Trophoblast cell (in vitro differentiated cells and primary cell): Measurements from ENCODE around the gene CNNM2.
A peak's percentile ranks its signal among the peaks of the same experiment; 100 is the strongest.
"Not testable (repeated sequence)": the region's sequence is repeated elsewhere in the genome, so short reads cannot be mapped to it uniquely, and the experiment has no call there.

Experiments used
- DNase-seq, 2 donors: peaks; one replicate each; pipeline ENCODE4 v3.0.0-alpha.2; 2016
- H2AFZ ChIP-seq: 2 replicates; pipeline ENCODE4 v1.6.1; 2013; ENCODE audit warnings: low read length, moderate library complexity, mild to moderate bottlenecking; ENCODE audit not compliant: insufficient read depth, poor library complexity
- H2AK5ac ChIP-seq: 2 replicates; pipeline ENCODE4 v1.6.1; 2013; ENCODE audit warnings: mild to moderate bottlenecking, low read length
- H2BK120ac ChIP-seq: 2 replicates; pipeline ENCODE4 v1.6.1; 2013; ENCODE audit warnings: low read length, mild to moderate bottlenecking, moderate library complexity; ENCODE audit not compliant: insufficient read depth, poor library complexity
- H2BK12ac ChIP-seq: 2 replicates; pipeline ENCODE4 v1.6.1; 2013; ENCODE audit warnings: mild to moderate bottlenecking, low read length, moderate library complexity
- H2BK5ac ChIP-seq: 2 replicates; pipeline ENCODE4 v1.6.1; 2013; ENCODE audit warnings: low read length, low read depth, moderate library complexity, mild to moderate bottlenecking; ENCODE audit not compliant: poor library complexity
- H3K14ac ChIP-seq: 2 replicates; pipeline ENCODE4 v1.6.1; 2013; ENCODE audit warnings: mild to moderate bottlenecking, low read length
- H3K18ac ChIP-seq: 2 replicates; pipeline ENCODE4 v1.6.1; 2013; ENCODE audit warnings: mild to moderate bottlenecking, low read length
- H3K23ac ChIP-seq: 2 replicates; pipeline ENCODE4 v1.6.1; 2013; ENCODE audit warnings: low read length
- H3K27ac ChIP-seq: 2 replicates; pipeline ENCODE4 v1.5.1; 2013; ENCODE audit warnings: low read depth, mild to moderate bottlenecking, inconsistent platforms, low read length, moderate library complexity
- H3K27me3 ChIP-seq: 2 replicates; pipeline ENCODE4 v1.6.1; 2013; ENCODE audit warnings: inconsistent platforms, mild to moderate bottlenecking, low read length, moderate library complexity; ENCODE audit not compliant: insufficient read depth
- H3K36me3 ChIP-seq, 2 experiments: 1 replicate in 1 of 2; 2 replicates in 1 of 2; pipeline ENCODE4 v1.6.1; 2013; ENCODE audit warnings: low read length in 2 of 2, mild to moderate bottlenecking in 2 of 2, moderate library complexity in 1 of 2; ENCODE audit not compliant: insufficient read depth in 2 of 2, control insufficient read depth in 1 of 2
- H3K4ac ChIP-seq: 2 replicates; pipeline ENCODE4 v1.6.1; 2013; ENCODE audit warnings: low read depth, mild to moderate bottlenecking, low read length, moderate library complexity
- H3K4me1 ChIP-seq, 2 experiments: 1 replicate in 1 of 2; 2 replicates in 1 of 2; pipeline ENCODE4 v1.6.1; 2013; ENCODE audit warnings: low read length in 2 of 2, mild to moderate bottlenecking in 2 of 2, moderate library complexity in 1 of 2; ENCODE audit not compliant: insufficient read depth in 2 of 2, control insufficient read depth in 1 of 2
- H3K4me2 ChIP-seq: 2 replicates; pipeline ENCODE4 v1.6.1; 2013; ENCODE audit warnings: inconsistent platforms, mild to moderate bottlenecking, low read length, moderate library complexity
- H3K4me3 ChIP-seq: 2 replicates; pipeline ENCODE4 v1.5.1; 2013; ENCODE audit warnings: mild to moderate bottlenecking, low read depth, low read length, inconsistent platforms
- H3K79me1 ChIP-seq: one replicate; pipeline ENCODE4 v1.6.1; 2013; ENCODE audit warnings: low read length
- H3K79me2 ChIP-seq: 2 replicates; pipeline ENCODE4 v1.6.1; 2013; ENCODE audit warnings: low read length, mild to moderate bottlenecking; ENCODE audit not compliant: control insufficient read depth, insufficient read depth, poor library complexity
- H3K9ac ChIP-seq: 2 replicates; pipeline ENCODE4 v1.6.1; 2013; ENCODE audit warnings: mild to moderate bottlenecking, low read length
- H3K9me3 ChIP-seq: 2 replicates; pipeline ENCODE4 v1.6.1; 2013; ENCODE audit warnings: low read depth, mild to moderate bottlenecking, control low read depth, inconsistent platforms, low read length; ENCODE audit not compliant: insufficient read depth
- H4K12ac ChIP-seq: 2 replicates; pipeline ENCODE4 v1.6.1; 2013; ENCODE audit warnings: low read depth, mild to moderate bottlenecking, low read length, moderate library complexity
- H4K8ac ChIP-seq: 2 replicates; pipeline ENCODE4 v1.6.1; 2013; ENCODE audit warnings: low read depth, mild to moderate bottlenecking, low read length, moderate library complexity
- H4K91ac ChIP-seq: one replicate; pipeline ENCODE4 v1.6.1; 2013; ENCODE audit warnings: low read depth, mild to moderate bottlenecking, low read length, moderate library complexity
- WGBS: extraction: QIAGEN DNeasy Blood & Tissue Kit; methylation state at CpG from one replicate; pipeline ENCODE4 v1.1.7; 2013; ENCODE audit warnings: missing lambda C conversion rate; ENCODE audit not compliant: insufficient read length, insufficient coverage; ENCODE audit errors: extremely low coverage; 5-methylcytosine and 5-hydroxymethylcytosine counted together

Gene CNNM2

DNA sequence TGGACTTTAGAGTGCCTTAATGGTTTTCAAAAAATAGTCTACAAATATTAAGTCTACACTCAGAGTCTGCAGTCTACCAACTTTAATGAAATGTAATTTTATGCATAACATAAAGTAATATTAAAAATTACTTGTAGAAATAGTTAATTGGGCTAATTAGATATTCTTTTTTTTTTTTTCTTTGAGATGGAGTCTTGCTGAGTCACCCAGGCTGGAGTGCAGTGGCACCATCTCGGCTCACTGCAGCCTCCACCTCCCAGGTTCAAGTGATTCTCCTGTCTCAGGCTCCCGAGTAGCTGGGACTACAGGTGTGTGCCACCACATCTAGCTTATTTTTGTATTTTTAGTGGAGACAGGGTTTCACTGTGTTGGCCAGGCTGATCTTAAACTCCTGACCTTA lies 46.0 kb downstream of the CNNM2 start:
- not testable (repeated sequence) for H3K27ac ChIP-seq, H3K79me1 ChIP-seq, H3K9ac ChIP-seq, H3K36me3 ChIP-seq, H3K4ac ChIP-seq, H2AK5ac ChIP-seq, H3K23ac ChIP-seq, H3K4me2 ChIP-seq, H4K12ac ChIP-seq, H2AFZ ChIP-seq, H3K4me3 ChIP-seq, H3K18ac ChIP-seq, DNase-seq, H3K27me3 ChIP-seq, H2BK120ac ChIP-seq, H2BK12ac ChIP-seq, H4K8ac ChIP-seq, H3K9me3 ChIP-seq, H4K91ac ChIP-seq, H2BK5ac ChIP-seq, H3K4me1 ChIP-seq, H3K79me2 ChIP-seq
- peak overlapping the region; percentile 65 for H3K14ac ChIP-seq
- WGBS: no CpG with 5 or more reads among the region's 2 CpGs

DNA sequence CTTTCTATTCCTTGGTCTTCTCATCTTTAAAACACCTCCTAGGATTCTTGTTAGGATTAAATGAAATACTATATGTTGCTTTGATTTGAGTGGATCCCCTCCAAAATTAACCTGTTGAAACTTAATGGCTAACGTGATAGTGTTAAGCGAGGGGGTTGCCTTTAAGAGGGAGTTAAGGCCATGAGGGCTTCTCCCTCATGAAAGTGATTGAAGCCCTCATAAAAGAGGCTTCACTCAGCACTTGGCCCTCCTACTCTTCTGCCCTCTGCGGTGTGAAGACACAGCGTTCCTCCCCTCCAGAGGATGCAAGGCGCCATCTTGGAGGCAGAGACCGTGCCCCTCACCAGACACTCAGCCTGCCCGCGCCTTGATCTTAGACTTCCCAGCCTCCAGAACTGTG lies 46.6 kb downstream of the CNNM2 start:
- WGBS: no CpG with 5 or more reads among the region's 8 CpGs

DNA sequence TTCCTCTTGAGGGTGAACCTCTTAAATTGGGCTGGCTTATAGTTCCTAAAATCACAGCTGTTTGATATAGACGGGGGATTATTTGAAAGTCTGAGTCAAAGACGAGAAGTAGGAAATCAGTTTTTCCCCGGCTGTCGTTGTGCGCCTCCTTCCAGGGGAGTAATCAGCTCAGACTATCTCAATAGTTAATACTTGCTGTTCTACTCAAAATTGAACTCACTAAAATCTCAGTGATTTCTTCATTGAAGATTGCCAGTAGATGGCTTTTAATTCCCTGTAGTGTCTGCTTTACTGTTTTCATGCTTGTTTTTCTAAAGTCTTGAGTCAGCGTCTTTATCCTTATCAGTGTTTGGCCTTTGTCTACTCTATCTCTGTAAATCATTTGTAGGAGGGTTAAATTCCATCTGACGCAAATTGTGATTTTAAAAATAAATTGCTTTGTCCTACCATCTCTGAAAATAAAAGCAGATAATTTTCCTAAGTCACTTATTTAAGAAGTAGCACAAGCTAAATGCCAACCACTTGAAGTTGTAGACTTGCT lies 47.3 kb downstream of the CNNM2 start:
- H3K18ac ChIP-seq: no peak overlapping the region
- no peak overlapping the region for H3K14ac ChIP-seq
- no peak overlapping the region for H2AFZ ChIP-seq
- H3K9me3 ChIP-seq: no peaks in the 10 kb centered on the region
- H3K4me3 ChIP-seq: no peak overlapping the region
- no peaks in the 10 kb centered on the region for H3K27me3 ChIP-seq
- H3K4me1 ChIP-seq: no peaks in the 10 kb centered on the region
- no peak overlapping the region for H3K27ac ChIP-seq
- H4K91ac ChIP-seq: no peak overlapping the region
- H3K4ac ChIP-seq: no peak overlapping the region
- H3K9ac ChIP-seq: no peak overlapping the region
- no peaks in the 10 kb centered on the region for H3K79me1 ChIP-seq
- H3K4me2 ChIP-seq: no peak overlapping the region
- no peak overlapping the region for H4K8ac ChIP-seq
- no peak overlapping the region for H2BK5ac ChIP-seq
- H4K12ac ChIP-seq: no peak overlapping the region
- WGBS: no CpG with 5 or more reads among the region's 7 CpGs
- H2AK5ac ChIP-seq: no peak overlapping the region
- no peaks in the 10 kb centered on the region for H3K79me2 ChIP-seq
- H3K36me3 ChIP-seq: no peaks in the 10 kb centered on the region
- H3K23ac ChIP-seq: no peak overlapping the region
- no peak for DNase-seq
- H2BK120ac ChIP-seq: no peak overlapping the region
- H2BK12ac ChIP-seq: no peak overlapping the region

More for the DNA sequence above, 46.6 kb downstream of the CNNM2 start:
- Histone ChIP-seq H3K9me3 (no peaks in the 10 kb centered on the region), H3K4ac (no peak overlapping the region), H3K4me1 (no peaks in the 10 kb centered on the region), H3K79me1 (no peaks in the 10 kb centered on the region), H2AK5ac (no peak overlapping the region), H3K27me3 (no peaks in the 10 kb centered on the region), H3K36me3 (no peaks in the 10 kb centered on the region), H3K27ac (no peak overlapping the region), H3K4me2 (no peak overlapping the region), H4K12ac (no peak overlapping the region), H3K9ac (no peak overlapping the region), H2BK12ac (no peak overlapping the region), H4K91ac (no peak overlapping the region), H3K79me2 (no peaks in the 10 kb centered on the region), H2BK120ac (no peak overlapping the region), H2BK5ac (no peak overlapping the region), H3K18ac (no peak overlapping the region), H4K8ac (no peak overlapping the region), H2AFZ (no peak overlapping the region), H3K23ac (no peak overlapping the region), H3K4me3 (no peak overlapping the region), H3K14ac (no peak overlapping the region)
- DNase-seq: no peak

- Histone ChIP-seq H2BK120ac (no peak overlapping the region), H4K91ac (no peak overlapping the region), H3K18ac (no peak overlapping the region), H3K4ac (no peak overlapping the region), H2AK5ac (no peak overlapping the region), H3K9ac (no peak overlapping the region), H3K9me3 (no peaks in the 10 kb centered on the region), H3K23ac (no peak overlapping the region), H3K4me1 (no peaks in the 10 kb centered on the region), H2BK5ac (no peak overlapping the region), H3K4me2 (no peak overlapping the region), H3K14ac (no peak overlapping the region), H3K27me3 (no peaks in the 10 kb centered on the region), H3K27ac (no peak overlapping the region), H2AFZ (no peak overlapping the region), H3K79me2 (no peaks in the 10 kb centered on the region), H2BK12ac (no peak overlapping the region), H3K4me3 (no peak overlapping the region), H3K36me3 (no peaks in the 10 kb centered on the region), H4K8ac (no peak overlapping the region), H4K12ac (no peak overlapping the region), H3K79me1 (no peaks in the 10 kb centered on the region)
- no peak for DNase-seq
These were observed 49.0 kb downstream of the CNNM2 start for GRCh38 chr10:102967123-102967522.
